ENCODE measurements around the gene PDZRN3. TPM values are rescaled to one million over a fixed set of nuclear protein-coding genes. Genes with fewer than 3 reads are reported as not detected.

The PDZRN3 gene
- total and polyA plus RNA-seq, 8 donors = 4.5 to 10.9 (median 7.4) TPM

GRCh38 chr3:73442886-73443285, 181.9 kb downstream of the PDZRN3 start:
- FAIRE-seq = no peak
- 89 to 94% methylated on average over 7 of the region's 7 CpGs for WGBS, 2 donors

GRCh38 chr3:73442152-73442551, 182.6 kb downstream of the PDZRN3 start:
- Histone ChIP-seq H3K36me3 (no peaks in the 10 kb centered on the region), H3K4me3 (no peak overlapping the region), H3K9me3 (no peaks in the 10 kb centered on the region), H3K27ac (no peak overlapping the region), H3K4me1 (no peaks in the 10 kb centered on the region), H3K27me3 (no peaks in the 10 kb centered on the region)
- FAIRE-seq (no peak), DNase-seq (no peak), ATAC-seq (no peak)
- intact Hi-C loops (cut with DNase I) = no loop called here
- 93 to 94% methylated on average over 6 of the region's 6 CpGs for WGBS, 2 donors
- no peak for TF ChIP-seq CTCF (IDR thresholded peaks at IDR 0.05)

More at GRCh38 chr3:73442886-73443285, 181.9 kb downstream of the PDZRN3 start:
- no peak for TF ChIP-seq CTCF (IDR thresholded peaks at IDR 0.05)
- no peak overlapping the region for H3K4me3 ChIP-seq
- H3K36me3 ChIP-seq = no peaks in the 10 kb centered on the region
- H3K27ac ChIP-seq = no peak overlapping the region
- H3K27me3 ChIP-seq = no peaks in the 10 kb centered on the region
- H3K4me1 ChIP-seq = no peaks in the 10 kb centered on the region
- intact Hi-C loops (cut with DNase I) = no loop called here
- ATAC-seq (no peak), DNase-seq (no peak)
- H3K9me3 ChIP-seq = no peaks in the 10 kb centered on the region

- H3K4me1 ChIP-seq = no peaks in the 10 kb centered on the region
- no peak overlapping the region for H3K27ac ChIP-seq
- FAIRE-seq (no peak), DNase-seq (no peak), ATAC-seq (no peak)
- H3K9me3 ChIP-seq = no peaks in the 10 kb centered on the region
- 67 to 71% methylated on average over 3 of the region's 3 CpGs for WGBS, 2 donors
- intact Hi-C loops (cut with DNase I) = loop anchor here in 1 of 3 donors (5.0 kb wide), 1 partner anchor 336 kb away; no protein-coding TSS in a partner anchor
- no peak for TF ChIP-seq CTCF (IDR thresholded peaks at IDR 0.05)
- no peaks in the 10 kb centered on the region for H3K36me3 ChIP-seq
- no peaks in the 10 kb centered on the region for H3K27me3 ChIP-seq
- no peak overlapping the region for H3K4me3 ChIP-seq
Observed at GRCh38 chr3:73437828-73438227, 186.9 kb downstream of the PDZRN3 start.

- H3K4me3 ChIP-seq = no peak overlapping the region
- H3K4me1 ChIP-seq = no peaks in the 10 kb centered on the region
- no peak for DNase-seq
- no peak for TF ChIP-seq CTCF (IDR thresholded peaks at IDR 0.05)
- H3K27me3 ChIP-seq = no peaks in the 10 kb centered on the region
- H3K36me3 ChIP-seq = no peaks in the 10 kb centered on the region
- FAIRE-seq = no peak
- no peak for ATAC-seq
- H3K27ac ChIP-seq = no peak overlapping the region
- intact Hi-C loops (cut with DNase I) = loop anchor here in 1 of 3 donors (5.0 kb wide), 1 partner anchor 333 kb away; no protein-coding TSS in a partner anchor
- H3K9me3 ChIP-seq = no peaks in the 10 kb centered on the region
- WGBS, 2 donors = 71 to 80% methylated on average over 11 of the region's 11 CpGs
Observed at GRCh38 chr3:73435055-73435454, 189.7 kb downstream of the PDZRN3 start.

- intact Hi-C loops (cut with DNase I) = loop anchor here in 1 of 3 donors (5.0 kb wide), 1 partner anchor 336 kb away; no protein-coding TSS in a partner anchor
- FAIRE-seq (no peak), DNase-seq (no peak), ATAC-seq (peak in 2 of 4 donors; percentile 10 to 15)
- H3K4me1 ChIP-seq = no peaks in the 10 kb centered on the region
- H3K4me3 ChIP-seq = no peak overlapping the region
- 57 to 60% methylated on average over 14 of the region's 14 CpGs for WGBS, 2 donors
- no peaks in the 10 kb centered on the region for H3K36me3 ChIP-seq
- no peaks in the 10 kb centered on the region for H3K27me3 ChIP-seq
- no peak overlapping the region for H3K27ac ChIP-seq
- no peak for TF ChIP-seq CTCF (IDR thresholded peaks at IDR 0.05)
- H3K9me3 ChIP-seq = no peaks in the 10 kb centered on the region
Observed at GRCh38 chr3:73433687-73434086, 191.1 kb downstream of the PDZRN3 start.

Data from pancreas (tissue), 10 donors.